HG03520 (cell line): ENCODE measurements around the gene GCLC.
"Not testable (repeated sequence)": the region's sequence is repeated elsewhere in the genome, so short reads cannot be mapped to it uniquely, and the experiment has no call there.

Source experiments
- ATAC-seq: cut with Tn5 transposase; IDR thresholded peaks from one replicate; pipeline ENCODE4 v1.9.1; 2021; ENCODE audit warnings: mild to moderate bottlenecking, moderate library complexity; ENCODE audit not compliant: unreplicated experiment

GCLC gene

GRCh38 chr6:53564401-53565065, 19.6 kb upstream of the GCLC start:
- no peak for ATAC-seq

- ATAC-seq: no peak
Observed at GRCh38 chr6:53556986-53557715, 12.2 kb upstream of the GCLC start.

- not testable (repeated sequence) for ATAC-seq
Observed at GRCh38 chr6:53553600-53553999, 8.7 kb upstream of the GCLC start.

GRCh38 chr6:53551681-53552080, 6.8 kb upstream of the GCLC start:
- not testable (repeated sequence) for ATAC-seq

- ATAC-seq: peak; percentile 83
Observed at GRCh38 chr6:53547811-53548496, 3.1 kb upstream of the GCLC start.

- peak; percentile 5 for ATAC-seq
Observed at GRCh38 chr6:53547166-53547810, 2.4 kb upstream of the GCLC start.

GRCh38 chr6:53546281-53546680, 1.4 kb upstream of the GCLC start:
- no peak for ATAC-seq

- ATAC-seq: no peak
Observed at GRCh38 chr6:53544217-53544469, 758 bp downstream of the GCLC start.

- ATAC-seq: no peak
Observed at GRCh38 chr6:53543359-53544216, 1.3 kb downstream of the GCLC start.

GRCh38 chr6:53541900-53542299, 3.0 kb downstream of the GCLC start:
- no peak for ATAC-seq

GRCh38 chr6:53540129-53540692, 4.7 kb downstream of the GCLC start:
- no peak for ATAC-seq

GRCh38 chr6:53539561-53539960, 5.3 kb downstream of the GCLC start:
- ATAC-seq: no peak

- ATAC-seq: no peak
Observed at GRCh38 chr6:53536561-53536960, 8.3 kb downstream of the GCLC start.

GRCh38 chr6:53532942-53533341, 12.0 kb downstream of the GCLC start:
- ATAC-seq: no peak

GRCh38 chr6:53532061-53532797, 12.7 kb downstream of the GCLC start:
- no peak for ATAC-seq

- ATAC-seq: no peak
Observed at GRCh38 chr6:53530780-53531386, 14.0 kb downstream of the GCLC start.

GRCh38 chr6:53530346-53530745, 14.6 kb downstream of the GCLC start:
- ATAC-seq: no peak

GRCh38 chr6:53529324-53530036, 15.4 kb downstream of the GCLC start:
- ATAC-seq: no peak

GRCh38 chr6:53528107-53528506, 16.8 kb downstream of the GCLC start:
- ATAC-seq: no peak
